Tibial nerve (tissue), 4 donors: ENCODE data around the gene MSH5. TPM values are rescaled to one million over a fixed set of nuclear protein-coding genes. Genes with fewer than 3 reads are reported as not detected.
"Not testable (repeated sequence)": the region's sequence is repeated elsewhere in the genome, so short reads cannot be mapped to it uniquely, and the experiment has no call there.

Experiments
- DNase-seq, 2 donors: peaks; one replicate each; pipeline ENCODE4 v3.0.0-alpha.2; 2019; ENCODE audit warnings: low spot score in 2 of 2
- H3K27ac ChIP-seq, 4 donors: fragments of 200-600 bp; sonication (generic) in 3 of 4; one replicate each; pipeline ENCODE4 v1.5.1; 2017 to 2019; ENCODE audit warnings: mild to moderate bottlenecking in 1 of 4
- H3K27me3 ChIP-seq, 2 donors: fragments of 200-600 bp; sonication (generic) in 1 of 2; one replicate each; pipeline versions ENCODE4 v1.5.1 to v1.6.0; 2017 to 2019
- H3K36me3 ChIP-seq, 3 donors: fragments of 200-600 bp; sonication (generic); one replicate each; pipeline ENCODE4 v1.5.1; 2018 to 2019
- H3K4me1 ChIP-seq, 4 donors: fragments of 200-600 bp; sonication (generic) in 3 of 4; one replicate each; pipeline ENCODE4 v1.5.1; 2017 to 2019
- H3K4me3 ChIP-seq, 4 donors: fragments of 200-600 bp; sonication (generic) in 3 of 4; one replicate each; pipeline ENCODE4 v1.5.1; 2017 to 2019; ENCODE audit warnings: mild to moderate bottlenecking in 1 of 4, moderate library complexity in 1 of 4
- H3K9me3 ChIP-seq, 4 donors: fragments of 200-600 bp; sonication (generic) in 3 of 4; one replicate each; pipeline ENCODE4 v1.5.1; 2017 to 2019
- EP300 ChIP-seq, 2 donors: sonication (generic); formaldehyde crosslinking; IDR thresholded peaks; one replicate each; pipeline ENCODE4 v1.6.1; 2017; ENCODE audit warnings: antibody characterized with exemption in 2 of 2, mild to moderate bottlenecking in 1 of 2
- POLR2A ChIP-seq, 2 donors: fragments of 450-650 bp; IDR thresholded peaks; one replicate each; pipeline ENCODE4 v1.6.1; 2017; ENCODE audit warnings: antibody characterized with exemption in 2 of 2, mild to moderate bottlenecking in 2 of 2, moderate library complexity in 2 of 2
- WGBS, 2 donors: methylation state at CpG; one replicate each; pipeline ENCODE4 v1.1.5; 2018; 5-methylcytosine and 5-hydroxymethylcytosine counted together
- total RNA-seq, 4 donors: library from RNA; depleted of rRNA; stranded (reverse); fragments of >200 nt; gene quantifications; one replicate each; pipeline ENCODE4 v1.1.0, GENCODE V29; 2016
- TF ChIP-seq, protein P1 (sequence below), 5 experiments: fragments of 200-600 bp in 3 of 5; fragments of 450-650 bp in 2 of 5; sonication (generic) in 3 of 5; IDR thresholded peaks; one replicate each; pipeline ENCODE4 v1.5.1; 2016 to 2019; ENCODE audit warnings: antibody characterized with exemption in 5 of 5, mild to moderate bottlenecking in 3 of 5, moderate library complexity in 2 of 5

The MSH5 gene
- total RNA-seq, 4 donors from 2014 or later, result 12.2 to 25.5 (median 18.4) TPM

DNA sequence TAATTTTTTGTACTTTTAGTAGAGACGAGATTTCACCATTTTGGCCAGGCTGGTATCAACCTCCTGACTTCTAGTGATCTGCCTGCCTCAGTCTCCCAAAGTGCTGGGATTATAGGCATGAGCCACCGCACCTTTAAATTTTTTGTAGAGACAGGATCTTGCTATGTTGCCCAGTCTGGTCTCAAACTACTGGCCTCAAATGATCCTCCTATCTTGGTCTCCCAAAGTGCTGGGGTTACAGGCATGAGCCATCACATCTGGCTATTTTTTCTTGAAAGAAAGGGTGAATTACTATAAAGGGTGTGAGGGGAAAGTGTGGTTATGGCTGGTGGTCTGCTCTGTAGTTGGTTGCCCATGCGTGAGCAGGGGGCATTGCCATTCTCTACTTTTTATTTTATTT, 31.6 kb upstream of the MSH5 start:
- TF ChIP-seq, protein P1, sequence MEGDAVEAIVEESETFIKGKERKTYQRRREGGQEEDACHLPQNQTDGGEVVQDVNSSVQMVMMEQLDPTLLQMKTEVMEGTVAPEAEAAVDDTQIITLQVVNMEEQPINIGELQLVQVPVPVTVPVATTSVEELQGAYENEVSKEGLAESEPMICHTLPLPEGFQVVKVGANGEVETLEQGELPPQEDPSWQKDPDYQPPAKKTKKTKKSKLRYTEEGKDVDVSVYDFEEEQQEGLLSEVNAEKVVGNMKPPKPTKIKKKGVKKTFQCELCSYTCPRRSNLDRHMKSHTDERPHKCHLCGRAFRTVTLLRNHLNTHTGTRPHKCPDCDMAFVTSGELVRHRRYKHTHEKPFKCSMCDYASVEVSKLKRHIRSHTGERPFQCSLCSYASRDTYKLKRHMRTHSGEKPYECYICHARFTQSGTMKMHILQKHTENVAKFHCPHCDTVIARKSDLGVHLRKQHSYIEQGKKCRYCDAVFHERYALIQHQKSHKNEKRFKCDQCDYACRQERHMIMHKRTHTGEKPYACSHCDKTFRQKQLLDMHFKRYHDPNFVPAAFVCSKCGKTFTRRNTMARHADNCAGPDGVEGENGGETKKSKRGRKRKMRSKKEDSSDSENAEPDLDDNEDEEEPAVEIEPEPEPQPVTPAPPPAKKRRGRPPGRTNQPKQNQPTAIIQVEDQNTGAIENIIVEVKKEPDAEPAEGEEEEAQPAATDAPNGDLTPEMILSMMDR (IDR thresholded peaks at IDR 0.05), result no peak
- no peak for TF ChIP-seq EP300 (IDR thresholded peaks at IDR 0.05)
- no peak for TF ChIP-seq POLR2A (IDR thresholded peaks at IDR 0.05)
- peaks cover 0 to 9% (median 3%) of the 10 kb centered on the region in 4 donors for H3K4me1 ChIP-seq
- 92 to 93% methylated on average over 3 of the region's 3 CpGs for WGBS, 2 donors
- H3K9me3 ChIP-seq, result no peaks in the 10 kb centered on the region
- no peak overlapping the region for H3K27ac ChIP-seq
- no peaks in the 10 kb centered on the region for H3K27me3 ChIP-seq
- no peak overlapping the region for H3K4me3 ChIP-seq
- no peak for DNase-seq
- H3K36me3 ChIP-seq, result no peaks in the 10 kb centered on the region

DNA sequence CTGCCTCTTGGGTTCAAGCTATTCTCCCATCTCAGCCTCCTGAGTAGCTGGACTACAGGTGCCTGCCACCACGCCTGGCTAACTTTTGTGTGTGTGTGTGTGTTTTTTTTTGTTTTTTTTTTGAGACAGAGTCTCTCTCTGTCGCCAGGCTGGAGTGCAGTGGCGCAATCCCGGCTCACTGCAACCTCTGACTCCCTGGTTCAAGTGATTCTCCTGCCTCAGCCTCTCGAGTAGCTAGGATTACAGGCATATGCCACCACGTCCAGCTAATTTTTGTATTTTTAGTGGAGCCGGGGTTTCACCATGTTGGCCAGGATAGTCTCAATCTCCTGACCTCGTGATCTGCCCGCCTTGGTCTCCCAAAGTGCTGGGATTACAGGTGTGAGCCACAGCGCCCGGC, 30.6 kb upstream of the MSH5 start:
- not testable (repeated sequence) for H3K36me3 ChIP-seq, DNase-seq, H3K4me3 ChIP-seq, H3K9me3 ChIP-seq, H3K4me1 ChIP-seq, H3K27me3 ChIP-seq, H3K27ac ChIP-seq
- 87 to 88% methylated on average over 11 of the region's 11 CpGs for WGBS, 2 donors

DNA sequence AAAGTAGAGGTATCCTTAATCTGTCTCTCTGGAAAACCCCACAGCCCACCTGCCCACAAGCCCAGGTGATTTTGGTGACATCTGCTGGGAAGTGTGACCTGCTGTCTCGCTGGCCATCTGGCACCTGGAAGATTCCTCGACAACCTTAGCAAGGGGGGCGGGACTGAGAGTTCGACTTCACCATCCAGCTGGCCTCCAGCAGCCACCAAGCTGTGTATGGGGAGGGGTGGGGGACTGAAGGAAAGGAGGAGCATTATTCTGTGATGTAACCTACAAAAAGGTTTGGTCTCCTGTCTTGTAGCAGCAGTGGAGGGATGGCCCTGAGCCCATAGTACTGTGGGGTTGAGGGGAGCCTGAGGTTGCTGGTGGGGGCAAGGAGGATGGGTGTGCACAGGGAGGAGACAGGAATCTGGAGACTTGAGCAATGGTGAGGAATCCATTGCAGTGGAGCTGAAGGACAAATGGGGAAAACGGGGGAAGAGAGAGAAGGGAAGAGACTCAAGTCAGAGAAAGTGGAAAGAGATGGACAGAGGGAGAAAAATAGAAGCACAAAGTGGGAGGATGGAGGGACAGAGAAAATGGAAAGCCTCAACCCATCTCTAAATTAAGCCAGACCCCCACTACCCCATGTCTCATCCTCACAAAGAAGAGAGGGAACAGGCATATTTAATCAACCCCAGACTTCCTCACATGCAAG, 29.1 kb upstream of the MSH5 start:
- Histone ChIP-seq H3K27me3 (no peaks in the 10 kb centered on the region), H3K36me3 (no peaks in the 10 kb centered on the region), H3K4me3 (no peak overlapping the region), H3K4me1 (peaks cover 0 to 7% (median 0%) of the 10 kb centered on the region in 4 donors), H3K9me3 (no peaks in the 10 kb centered on the region), H3K27ac (no peak overlapping the region)
- TF ChIP-seq, protein P1 (IDR thresholded peaks at IDR 0.05), result no peak
- TF ChIP-seq POLR2A (IDR thresholded peaks at IDR 0.05) (no peak), EP300 (IDR thresholded peaks at IDR 0.05) (no peak)
- no peak for DNase-seq
- 69 to 72% methylated on average over 5 of the region's 5 CpGs for WGBS, 2 donors

DNA sequence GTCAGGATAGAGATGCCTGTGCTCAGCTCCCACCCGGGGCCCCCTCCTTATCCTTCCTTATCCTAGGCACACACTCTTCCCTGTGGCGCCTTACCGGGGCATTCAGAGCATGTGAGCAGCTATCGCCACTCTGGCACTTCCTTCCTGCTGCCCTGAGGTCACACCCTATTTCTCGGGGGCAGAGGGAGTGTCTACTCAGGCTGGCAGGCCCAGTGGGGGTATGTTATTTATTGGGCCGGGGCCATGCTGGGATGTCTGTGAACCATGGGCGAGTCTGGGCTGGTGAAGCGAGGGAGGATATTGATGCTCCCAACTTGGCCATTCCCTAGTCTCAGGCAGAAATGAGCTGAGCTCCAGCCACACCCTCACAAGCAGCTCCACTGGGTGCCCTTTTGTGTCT, 28.6 kb upstream of the MSH5 start:
- TF ChIP-seq, protein P1 (IDR thresholded peaks at IDR 0.05), result no peak
- no peak for TF ChIP-seq EP300 (IDR thresholded peaks at IDR 0.05)
- TF ChIP-seq POLR2A (IDR thresholded peaks at IDR 0.05), result no peak
- peaks cover 0 to 7% (median 0%) of the 10 kb centered on the region in 4 donors for H3K4me1 ChIP-seq
- no peaks in the 10 kb centered on the region for H3K9me3 ChIP-seq
- no peaks in the 10 kb centered on the region for H3K36me3 ChIP-seq
- H3K27ac ChIP-seq, result no peak overlapping the region
- WGBS, 2 donors, result 56 to 59% methylated on average over 8 of the region's 8 CpGs
- H3K4me3 ChIP-seq, result no peak overlapping the region
- no peak for DNase-seq
- no peaks in the 10 kb centered on the region for H3K27me3 ChIP-seq

DNA sequence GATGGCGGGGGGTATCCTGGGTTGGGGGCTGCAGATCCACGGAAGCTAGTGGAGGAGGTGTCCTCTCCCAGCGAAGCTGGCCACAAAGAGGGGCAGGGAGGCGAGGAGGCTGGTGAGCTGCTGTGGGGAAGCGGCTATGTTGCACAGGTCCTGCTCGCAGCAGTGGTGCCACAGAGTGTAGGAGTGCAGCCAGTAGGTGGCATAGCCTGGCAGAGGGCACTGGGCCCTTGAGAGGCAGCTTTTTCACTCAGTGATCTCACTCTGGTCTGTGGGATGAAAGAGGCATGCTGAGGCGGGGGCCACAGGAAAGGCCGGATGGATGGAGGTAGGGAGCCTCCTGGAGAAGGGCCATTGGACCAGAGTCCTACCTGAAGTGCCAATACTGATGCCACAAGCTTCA, 27.5 kb upstream of the MSH5 start:
- Histone ChIP-seq H3K27ac (no peak overlapping the region), H3K36me3 (no peaks in the 10 kb centered on the region), H3K4me3 (no peak overlapping the region), H3K27me3 (no peaks in the 10 kb centered on the region), H3K9me3 (no peaks in the 10 kb centered on the region), H3K4me1 (peaks cover 0 to 7% (median 0%) of the 10 kb centered on the region in 4 donors)
- TF ChIP-seq POLR2A (IDR thresholded peaks at IDR 0.05), result no peak
- TF ChIP-seq, protein P1 (IDR thresholded peaks at IDR 0.05), result no peak
- no peak for TF ChIP-seq EP300 (IDR thresholded peaks at IDR 0.05)
- 79% methylated on average over 8 of the region's 8 CpGs for WGBS, 2 donors
- DNase-seq, result no peak
